Endothelial cell of umbilical vein (primary cell): ENCODE measurements around the gene VPS35L. TPM values are rescaled to one million over a fixed set of nuclear protein-coding genes. Genes with fewer than 3 reads are reported as not detected.

ENCODE experiments used
- BruUV-seq: library from RNA; stranded (reverse); fragments of 400-500 nt; replicated peaks from 2 replicates; lab custom pipeline; 2021; lab: Mats Ljungman, UMichigan
- CTCF ChIA-PET: fragments of 300-600, 350-600 bp; sonication (Branson Sonifier 250); formaldehyde crosslinking; loops from one replicate; lab custom pipeline; 2021; ENCODE audit warnings: antibody characterized with exemption, inconsistent platforms; lab: Charles Lee
- POLR2A ChIA-PET: fragments of 300-600, 350-600 bp; sonication (Branson Sonifier 250); formaldehyde crosslinking; loops from one replicate; lab custom pipeline; 2021; ENCODE audit warnings: antibody characterized with exemption, inconsistent platforms; lab: Charles Lee
- DNase-seq: peaks from one replicate; pipeline ENCODE4 v3.0.0-alpha.2; 2011; ENCODE audit warnings: low read depth, low spot score
- FAIRE-seq: peaks from 2 replicates; lab custom pipeline; 2011; peaks lifted over from hg19 to GRCh38; lab: Jason Lieb, UNC
- H2AFZ ChIP-seq: 2 replicates; pipeline ENCODE4 v1.6.0; 2012; ENCODE audit warnings: low read depth, low read length, control low read depth, inconsistent platforms
- H3K27ac ChIP-seq: 2 replicates; pipeline ENCODE4 v1.5.1; 2011; ENCODE audit warnings: low read depth, mild to moderate bottlenecking, control low read depth, low read length, moderate library complexity; ENCODE audit not compliant: insufficient read depth
- H3K27me3 ChIP-seq, 2 experiments: 2 replicates each; pipeline versions ENCODE4 v1.6.0 to v1.6.1; 2011; ENCODE audit warnings: low read length in 2 of 2, mixed read lengths in 1 of 2; ENCODE audit not compliant: control insufficient read depth in 2 of 2, insufficient read depth in 2 of 2
- H3K36me3 ChIP-seq, 2 experiments: 2 replicates in 1 of 2; 3 replicates in 1 of 2; pipeline ENCODE4 v1.5.1; 2011; ENCODE audit warnings: low read length in 2 of 2, mild to moderate bottlenecking in 1 of 2, moderate library complexity in 1 of 2; ENCODE audit not compliant: control insufficient read depth in 2 of 2, insufficient read depth in 2 of 2; ENCODE audit errors: extremely low read depth in 1 of 2
- H3K4me1 ChIP-seq: 3 replicates; pipeline ENCODE4 v1.5.1; 2011; ENCODE audit warnings: mild to moderate bottlenecking, low read length; ENCODE audit not compliant: control insufficient read depth, insufficient read depth; ENCODE audit errors: extremely low read depth
- H3K4me2 ChIP-seq: 2 replicates; pipeline ENCODE4 v1.6.1; 2011; ENCODE audit warnings: low read length, control low read depth, mixed read lengths; ENCODE audit not compliant: insufficient read depth
- H3K4me3 ChIP-seq, 3 experiments: fragments of 200-600 bp in 1 of 3; sonication (generic), shearing (Covaris generic) in 1 of 3; replicated peaks in 1 of 3; 2 replicates each; pipeline ENCODE4 v1.5.1; 2011 to 2016; ENCODE audit warnings: control low read depth in 3 of 3, low read length in 3 of 3, mild to moderate bottlenecking in 2 of 3, inconsistent platforms in 1 of 3, low read depth in 1 of 3, moderate library complexity in 1 of 3; ENCODE audit not compliant: insufficient read depth in 1 of 3
- H3K79me2 ChIP-seq: 2 replicates; pipeline ENCODE4 v1.6.0; 2012; ENCODE audit warnings: low read length, inconsistent platforms; ENCODE audit not compliant: control insufficient read depth, insufficient read depth
- H3K9ac ChIP-seq: replicated peaks from 2 replicates; pipeline ENCODE3; 2011; ENCODE audit warnings: low read length, control low read depth; ENCODE audit not compliant: insufficient read depth; ENCODE audit errors: extremely low read depth
- H3K9me1 ChIP-seq: replicated peaks from 3 replicates; pipeline ENCODE4 v1.6.0; 2011; ENCODE audit warnings: mild to moderate bottlenecking, low read length; ENCODE audit not compliant: control insufficient read depth, insufficient read depth; ENCODE audit errors: extremely low read depth
- H3K9me3 ChIP-seq: replicated peaks from 2 replicates; pipeline ENCODE4 v1.5.1; 2012; ENCODE audit warnings: low read length, inconsistent platforms; ENCODE audit not compliant: control insufficient read depth, insufficient read depth
- H4K20me1 ChIP-seq: replicated peaks from 2 replicates; pipeline ENCODE3; 2011; ENCODE audit warnings: mild to moderate bottlenecking, low read length; ENCODE audit not compliant: control insufficient read depth, insufficient read depth; ENCODE audit errors: extremely low read depth
- CTCF ChIP-seq, 2 donors: IDR thresholded peaks; 1 replicate in 1 of 2; 2 replicates in 1 of 2; pipeline ENCODE4 v1.5.1; 2011; ENCODE audit warnings: low read length in 2 of 2, mild to moderate bottlenecking in 2 of 2, moderate library complexity in 2 of 2, control low read depth in 1 of 2, inconsistent platforms in 1 of 2, low read depth in 1 of 2; ENCODE audit not compliant: insufficient read depth in 1 of 2; ENCODE audit errors: extremely low read depth in 1 of 2
- EZH2 ChIP-seq: IDR thresholded peaks from 2 replicates; pipeline ENCODE4 v1.6.1; 2012; ENCODE audit warnings: borderline replicate concordance, low read depth, mild to moderate bottlenecking, moderate library complexity, low read length, inconsistent platforms; ENCODE audit not compliant: severe bottlenecking
- FOS ChIP-seq: IDR thresholded peaks from 2 replicates; pipeline ENCODE4 v1.6.1; 2011; ENCODE audit warnings: mild to moderate bottlenecking, low read length, moderate library complexity, borderline replicate concordance; ENCODE audit not compliant: insufficient read depth
- GATA2 ChIP-seq: IDR thresholded peaks from 2 replicates; pipeline ENCODE4 v1.7.0; 2011; ENCODE audit warnings: low read depth, mild to moderate bottlenecking, moderate library complexity, mixed read lengths, low read length; ENCODE audit not compliant: insufficient read length, insufficient read depth
- JUN ChIP-seq: IDR thresholded peaks from 2 replicates; pipeline ENCODE4 v1.6.1; 2011; ENCODE audit warnings: borderline replicate concordance, low read depth; ENCODE audit not compliant: insufficient read length, insufficient read depth
- MAX ChIP-seq: IDR thresholded peaks from 2 replicates; pipeline ENCODE4 v1.6.1; 2011; ENCODE audit not compliant: insufficient read depth, insufficient read length
- MYC ChIP-seq: IDR thresholded peaks from one replicate; pipeline ENCODE4 v1.6.1; 2011; ENCODE audit warnings: mild to moderate bottlenecking, low read depth, low read length
- POLR2A ChIP-seq: IDR thresholded peaks from 2 replicates; pipeline ENCODE4 v1.6.1; 2012; ENCODE audit warnings: low read depth, mild to moderate bottlenecking, control low read depth, low read length
- POLR2AphosphoS5 ChIP-seq: IDR thresholded peaks from 2 replicates; pipeline ENCODE4 v1.6.1; 2012; ENCODE audit warnings: low read depth, mild to moderate bottlenecking, control low read depth, low read length, moderate library complexity; ENCODE audit not compliant: insufficient read depth
- dilution Hi-C: fragments of 300-500 bp; cut with MboI; formaldehyde crosslinking; loops from one replicate; pipeline ENCODE4 v1.15.0; 2019; ENCODE audit warnings: low sequenced_read_pairs; ENCODE audit not compliant: extremely low pct_ligation_motif_present
- intact Hi-C: fragments of 100-400 bp; cut with micrococcal nuclease; formaldehyde crosslinking; loops from one replicate; pipeline ENCODE4 v1.10.0; 2022
- polyA plus RNA-seq, 4 experiments: library from polyadenylated mRNA; depleted of rRNA in 3 of 4; stranded (reverse) in 3 of 4; unstranded in 1 of 4; fragments of >200 nt; gene quantifications; 2 replicates each; pipeline versions ENCODE4 v1.2.1 to v1.2.3, GENCODE V29; 2011 to 2012; ENCODE audit warnings: missing spikeins in 1 of 4
- total RNA-seq: library from RNA; stranded (reverse); gene quantifications from 2 replicates; pipeline ENCODE4 v1.2.3, GENCODE V29; 2021

The VPS35L gene
- total and polyA plus RNA-seq, 2 donors (not counting 3 experiments of a cell fraction or from before 2014, with no cell fraction given), result 49.1 to 91.1 TPM

- Histone ChIP-seq H3K4me3 (no peak overlapping the region), H3K27ac (no peak overlapping the region), H3K36me3 (peaks cover 4 to 14% of the 10 kb centered on the region in 2 experiments), H3K79me2 (no peaks in the 10 kb centered on the region), H3K4me2 (no peak overlapping the region), H4K20me1 (no peaks in the 10 kb centered on the region), H2AFZ (no peak overlapping the region), H3K4me1 (peaks cover 17% of the 10 kb centered on the region), H3K27me3 (no peaks in the 10 kb centered on the region), H3K9ac (no peak overlapping the region), H3K9me1 (no peaks in the 10 kb centered on the region), H3K9me3 (no peaks in the 10 kb centered on the region)
- dilution Hi-C loops, result no loop called here
- DNase-seq, result no peak
- POLR2A ChIA-PET, result no interaction called here
- TF ChIP-seq POLR2AphosphoS5 (no peak), CTCF (IDR thresholded peaks at IDR 0.05; ENCODE audit: extremely low read depth in 1 of 2, insufficient read depth in 1 of 2, low read depth in 1 of 2, low read length in 2 of 2) (no peak), JUN (no peak), POLR2A (no peak), MYC (no peak), EZH2 (no peak), GATA2 (no peak), FOS (no peak), MAX (no peak)
- BruUV-seq, result no TSS peak
- CTCF ChIA-PET, result interaction anchor here (0.6 to 0.9 kb wide), 2 partner anchors 160 to 198 kb away, joined by 3 read pairs; no protein-coding TSS in a partner anchor
- intact Hi-C loops, result loop anchor here (10.0 kb wide), 1 partner anchor 94 kb away; no protein-coding TSS in a partner anchor
- no peak for FAIRE-seq
These were observed 143.3 kb downstream of the VPS35L start for GRCh38 chr16:19698480-19699465.
